ENCODE results near the gene ESYT2.
"Not testable (repeated sequence)": the region's sequence is repeated elsewhere in the genome, so short reads cannot be mapped to it uniquely, and the experiment has no call there.

The ESYT2 gene

DNA sequence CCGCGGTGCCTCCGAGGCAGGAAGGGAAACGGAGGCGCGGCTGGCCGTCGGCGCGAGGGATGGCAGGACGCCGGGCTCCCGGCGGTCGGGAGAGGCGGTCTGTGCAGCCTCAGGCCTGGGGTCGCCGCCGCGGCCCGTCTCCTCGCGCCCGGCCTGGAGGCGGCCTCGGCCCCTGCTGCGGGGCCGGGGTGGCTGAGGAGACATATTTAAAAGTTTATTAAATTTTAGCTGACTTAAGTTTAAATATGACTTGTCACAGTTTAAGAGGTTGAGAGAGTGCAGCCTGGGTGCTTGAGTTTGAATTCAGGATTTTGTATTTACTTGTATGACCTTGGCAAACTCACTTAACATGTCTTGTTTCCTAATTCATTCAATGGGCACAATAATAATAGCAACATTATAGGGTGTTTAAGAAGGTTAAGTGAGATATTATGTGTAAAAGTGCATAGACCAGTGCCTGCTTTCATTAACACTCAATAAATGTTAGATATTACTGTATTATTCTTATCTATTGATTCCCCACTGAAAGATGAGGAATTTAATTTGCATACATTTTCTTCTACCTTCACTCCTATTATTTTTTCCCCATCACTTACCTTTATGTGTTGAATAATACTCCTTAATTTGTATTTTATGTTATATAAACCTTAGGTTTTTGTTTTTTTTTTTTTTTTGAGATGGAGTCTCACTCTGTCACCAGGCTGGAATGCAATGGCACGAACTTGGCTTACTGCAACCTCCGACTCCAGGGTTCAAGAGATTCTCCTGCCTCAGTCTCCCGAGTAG is 27.8 kb upstream of the ESYT2 start:
- DNase-seq: no peak

GRCh38 chr7:158854681-158855081 is 25.4 kb upstream of the ESYT2 start:
- DNase-seq: no peak

DNA sequence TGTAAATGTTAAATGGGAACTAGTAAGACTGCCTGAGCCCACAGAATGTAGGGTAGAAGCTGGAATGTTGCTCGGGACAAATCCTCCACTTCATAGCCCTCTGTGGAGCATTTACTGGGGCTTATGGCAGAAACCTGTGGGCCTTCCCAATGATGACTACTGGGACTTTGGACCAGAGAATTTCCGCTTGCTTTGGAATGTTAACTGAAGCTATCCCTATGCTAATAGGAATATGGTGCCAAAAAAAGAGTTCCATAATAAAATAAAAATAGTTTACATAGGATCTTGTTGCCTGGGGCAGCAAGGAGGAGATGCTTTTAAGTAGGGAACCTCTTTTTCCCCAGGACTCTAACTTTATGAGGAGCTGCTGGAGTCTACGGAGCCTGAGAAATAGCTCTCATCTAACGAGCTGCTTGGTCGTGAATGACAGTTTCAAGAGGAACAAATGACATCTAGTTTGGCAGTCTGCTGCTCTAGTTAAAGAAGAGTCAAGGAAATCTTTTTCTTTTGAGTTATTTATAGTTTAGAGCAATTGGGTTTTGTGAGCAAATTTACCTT is 21.3 kb upstream of the ESYT2 start:
- DNase-seq: no peak

DNA sequence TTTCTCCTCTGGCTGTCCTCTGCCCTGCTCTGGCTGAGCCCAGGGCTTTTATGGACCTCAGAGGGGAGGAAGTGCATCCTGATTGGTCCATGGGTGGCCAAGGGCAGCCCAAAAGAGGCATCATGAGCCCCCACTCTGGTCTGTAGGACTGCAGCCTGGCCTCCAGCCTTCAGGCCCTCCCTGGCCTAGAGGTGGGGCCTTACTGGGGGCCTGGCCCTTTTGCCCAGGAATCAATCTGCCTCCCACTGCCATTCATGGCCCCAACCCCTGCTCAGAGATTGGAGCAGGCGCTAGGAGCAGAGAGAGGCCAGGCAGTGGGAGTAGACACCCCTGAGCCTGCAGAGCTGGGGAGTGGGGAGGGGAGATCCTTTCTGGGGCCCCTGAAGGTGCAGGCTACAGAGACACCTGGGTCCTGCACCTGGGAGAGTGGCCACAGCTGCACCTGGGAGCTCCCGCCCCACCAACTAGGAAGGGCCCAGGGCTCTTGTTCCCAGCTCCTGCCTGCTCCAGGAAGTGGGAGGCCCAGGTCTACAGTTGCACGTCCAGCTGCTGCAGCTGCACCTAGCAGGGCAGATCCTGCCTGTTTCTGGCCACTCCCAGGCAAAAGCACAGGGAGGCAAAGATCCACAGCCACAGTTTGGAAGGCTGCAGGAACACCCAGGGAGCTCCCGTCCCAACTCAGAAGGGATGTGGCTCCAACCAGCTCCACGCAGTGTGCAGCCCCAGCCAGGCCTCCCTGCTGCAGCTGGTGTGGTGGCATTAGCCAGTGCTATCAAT is 20.6 kb upstream of the ESYT2 start:
- no peak for DNase-seq

GRCh38 chr7:158849442-158849767 is 20.1 kb upstream of the ESYT2 start:
- no peak for DNase-seq

DNA sequence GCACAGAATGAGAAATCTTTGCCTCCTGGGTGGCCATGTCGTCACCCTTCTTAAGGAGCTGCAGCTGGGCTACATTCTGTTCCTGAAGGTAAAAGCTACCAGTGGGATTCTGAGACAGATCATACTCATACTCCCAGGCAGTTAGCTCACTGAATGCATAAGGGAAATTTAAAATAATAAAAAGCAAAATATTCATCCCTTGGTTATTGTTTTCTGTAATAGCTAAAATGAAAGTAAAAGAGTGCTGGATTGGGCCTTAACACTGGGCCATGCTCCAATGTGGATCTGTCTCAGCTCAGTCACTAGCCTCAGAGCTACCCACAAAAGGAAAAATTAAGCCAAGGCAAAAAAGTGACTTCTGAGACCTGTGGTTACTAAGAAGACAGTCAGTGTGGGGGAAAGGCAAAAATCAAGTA is 18.1 kb upstream of the ESYT2 start:
- peak in 1 of 2 donors; percentile 28 for DNase-seq

- no peak for DNase-seq
Measured at GRCh38 chr7:158846304-158846703, 17.0 kb upstream of the ESYT2 start.

DNA sequence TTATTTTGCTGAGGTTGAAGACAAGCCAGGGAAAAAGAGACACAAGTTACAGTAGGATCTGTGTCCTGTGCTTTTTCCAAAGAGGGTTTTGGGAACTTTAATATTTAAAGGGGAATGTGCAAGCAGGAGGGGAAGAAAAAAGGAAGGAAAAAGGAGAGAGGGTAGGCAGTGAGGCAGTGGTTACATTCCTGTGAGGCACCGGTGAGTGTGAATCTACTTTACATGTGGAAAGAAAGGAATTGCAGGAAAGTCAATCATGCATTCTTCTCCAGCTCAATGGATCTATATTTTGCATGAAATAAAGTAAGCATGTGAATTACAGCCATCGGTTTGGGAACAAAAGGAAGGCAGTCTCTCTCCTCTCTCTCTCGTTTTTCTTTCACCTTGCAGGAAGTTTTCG is 14.5 kb upstream of the ESYT2 start:
- no peak for DNase-seq

DNA sequence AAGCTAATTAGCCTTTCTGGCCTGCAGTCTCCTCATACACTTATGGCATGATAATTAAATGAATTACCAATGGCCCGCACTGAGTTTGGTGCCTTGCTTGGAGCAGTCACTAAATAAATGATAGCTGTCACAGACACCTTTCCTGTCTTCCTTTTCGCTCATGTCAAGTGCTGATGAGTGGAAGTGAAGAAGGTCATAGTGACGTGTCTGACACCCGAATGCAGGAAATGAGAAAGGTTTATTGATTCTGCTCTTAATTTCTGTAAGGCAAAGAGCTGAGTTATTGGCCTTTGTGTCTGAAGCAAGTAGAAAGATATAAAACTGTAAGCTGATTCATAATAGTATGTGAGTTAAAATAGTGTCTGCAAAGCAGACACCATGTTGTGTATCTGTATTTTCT is 13.2 kb upstream of the ESYT2 start:
- no peak for DNase-seq

GRCh38 chr7:158840604-158841003 is 11.3 kb upstream of the ESYT2 start:
- no peak for DNase-seq

- DNase-seq: not testable (repeated sequence)
Measured at GRCh38 chr7:158839177-158839576, 9.9 kb upstream of the ESYT2 start.

DNA sequence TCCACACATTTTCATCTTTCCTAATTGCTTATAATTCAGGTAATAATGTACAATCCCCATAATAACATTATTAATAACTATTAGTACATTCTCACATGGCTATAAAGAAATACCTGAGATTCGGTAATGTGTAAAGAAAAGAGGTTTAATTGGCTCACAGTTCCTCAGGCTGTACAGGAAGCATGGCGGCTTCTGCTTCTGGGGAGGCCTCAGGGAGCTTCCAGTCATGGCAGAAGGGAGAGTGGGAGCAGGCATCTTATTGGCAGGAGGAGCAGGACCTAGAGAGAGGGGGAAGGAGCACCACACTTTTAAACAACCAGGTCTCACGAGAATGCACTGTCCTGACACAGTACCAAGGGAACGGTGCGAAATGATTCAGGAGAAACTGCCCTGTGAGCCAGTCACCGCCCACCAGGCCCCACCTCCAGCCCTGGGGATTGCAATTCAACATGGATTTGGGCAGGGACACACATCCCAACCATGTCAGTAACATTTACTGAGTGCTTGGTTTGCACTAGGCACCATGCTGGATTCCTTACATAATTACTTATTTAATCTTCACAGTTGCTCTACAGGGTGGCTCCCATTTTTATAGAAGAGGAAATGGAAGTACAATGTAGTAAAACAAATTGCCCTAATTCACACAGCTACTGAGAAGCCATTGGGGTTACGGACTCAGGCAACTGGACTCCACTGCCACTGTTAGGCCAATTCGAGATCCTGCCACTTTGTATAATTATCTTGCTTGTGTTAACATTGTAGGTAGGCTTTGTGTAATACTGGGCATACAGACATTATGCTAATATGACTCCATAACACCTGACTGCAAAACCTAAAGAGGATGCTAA is 8.7 kb upstream of the ESYT2 start:
- no peak for DNase-seq

DNA sequence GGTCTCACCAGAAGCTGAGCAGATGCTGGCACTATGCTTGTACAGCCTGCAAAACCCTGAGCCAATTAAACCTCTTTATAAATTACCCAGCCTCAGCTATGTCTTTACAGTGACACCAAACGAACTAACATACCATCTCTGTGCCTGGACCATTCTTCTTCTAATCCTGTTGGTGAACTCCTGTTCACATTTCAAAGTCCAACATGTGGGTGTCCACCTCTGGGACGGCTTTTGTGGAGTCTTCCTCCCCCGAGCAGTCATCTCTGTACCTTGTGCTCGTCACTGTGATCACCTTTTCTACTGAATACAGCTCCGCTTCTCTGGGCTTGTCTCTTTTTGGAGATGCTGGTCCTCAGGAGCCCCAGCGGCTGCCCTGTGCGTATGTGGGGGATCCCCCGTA is 7.4 kb upstream of the ESYT2 start:
- no peak for DNase-seq

GRCh38 chr7:158834878-158835784 is 5.8 kb upstream of the ESYT2 start:
- no peak for DNase-seq

DNA sequence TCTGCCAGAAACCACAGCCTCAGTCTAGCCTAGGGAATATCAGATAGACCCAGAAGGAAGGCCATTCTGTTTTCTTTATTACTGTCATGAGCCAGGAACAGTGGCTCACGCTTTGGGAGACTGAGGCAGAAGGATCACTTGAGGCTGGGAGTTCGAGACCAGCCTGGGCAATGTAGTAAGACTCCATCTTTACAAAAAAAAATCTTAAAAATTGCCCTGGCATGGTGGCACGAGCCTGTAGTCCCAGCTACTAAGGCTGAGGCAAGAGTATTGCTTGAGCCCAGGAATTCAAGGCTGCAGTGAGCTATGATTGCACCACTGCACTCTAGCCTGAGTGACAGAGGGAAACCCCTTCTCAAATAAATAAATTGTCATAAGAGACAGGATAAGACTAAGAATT is 3.7 kb upstream of the ESYT2 start:
- no peak for DNase-seq

DNA sequence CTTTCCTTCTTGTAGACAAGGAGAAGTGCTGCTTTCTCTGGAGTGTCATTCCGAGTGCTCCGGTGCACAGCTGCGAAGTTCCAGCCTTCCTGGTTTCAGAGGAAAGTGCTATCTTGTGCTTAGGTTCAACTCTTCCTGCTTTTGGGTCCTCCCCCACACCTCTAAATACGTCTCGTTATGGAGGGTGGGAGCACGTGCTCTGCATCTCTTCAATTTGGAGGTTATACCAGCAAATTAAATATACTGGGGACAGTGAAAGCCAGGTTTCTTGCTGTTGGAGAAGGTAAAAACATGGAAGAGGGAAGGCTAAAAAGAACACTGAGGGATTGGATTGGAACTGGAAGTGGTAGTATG is 2.4 kb upstream of the ESYT2 start:
- DNase-seq: no peak

GRCh38 chr7:158830211-158830723 is 958 bp upstream of the ESYT2 start:
- no peak for DNase-seq

DNA sequence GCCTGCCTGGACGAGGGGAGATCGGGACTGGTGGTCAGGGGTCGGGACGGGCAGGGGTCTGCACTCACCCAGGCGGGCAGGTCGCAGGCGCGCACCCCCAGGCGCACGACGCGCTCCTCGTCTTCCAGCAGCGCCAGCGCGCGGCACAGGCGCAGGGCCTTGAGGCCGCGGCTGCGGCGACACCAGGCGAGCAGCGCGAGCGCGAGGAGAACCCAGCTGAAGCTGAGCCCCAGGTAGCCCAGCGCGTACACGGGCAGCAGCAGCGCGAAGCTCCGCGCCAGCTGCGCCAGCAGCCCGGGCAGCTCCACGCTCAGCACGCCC is 328 bp downstream of the ESYT2 start:
- peak in 1 of 2 donors; percentile 72 for DNase-seq

GRCh38 chr7:158828133-158829020 is 932 bp downstream of the ESYT2 start:
- no peak for DNase-seq

DNA sequence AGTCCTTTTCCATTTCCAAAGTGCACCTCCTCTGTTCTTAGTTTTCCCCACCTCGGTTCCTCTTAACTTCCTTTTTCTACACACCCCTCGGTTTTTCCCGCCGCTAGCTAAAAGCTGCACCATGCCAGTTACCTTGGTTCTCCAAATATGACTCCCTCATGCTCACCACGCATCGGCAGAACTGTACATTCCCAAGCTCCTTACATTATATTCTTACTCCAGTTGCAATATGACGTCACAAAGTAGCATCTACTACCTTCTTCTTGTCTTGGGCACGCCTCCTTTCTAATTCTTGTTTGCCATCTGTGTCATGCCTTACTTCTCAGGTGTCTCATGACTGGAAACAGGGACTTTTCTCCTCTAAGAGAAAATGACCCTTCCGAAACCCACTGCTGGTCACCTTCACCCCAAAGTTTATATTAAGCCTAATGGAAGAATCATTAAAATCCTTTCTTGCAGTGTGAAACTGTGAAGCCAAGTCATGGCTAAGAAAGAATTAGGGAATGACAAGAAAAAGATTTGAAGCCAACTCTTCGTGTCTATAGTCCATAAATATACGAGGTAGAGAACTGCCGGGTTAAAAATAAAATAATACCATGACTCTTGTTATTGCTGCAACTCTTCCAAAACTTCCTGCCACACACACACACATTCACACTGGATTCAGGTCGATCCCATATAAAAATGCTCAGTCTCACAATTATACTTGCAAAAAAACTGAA is 1.7 kb downstream of the ESYT2 start:
- DNase-seq: peak; percentile 24 to 72

Measured in CD4-positive, alpha-beta T cell treated with Interferon alpha-2 for 1 hour (primary cell).